OCI-LY7 (cell line): ENCODE measurements around the gene RFC3. TPM values are rescaled to one million over a fixed set of nuclear protein-coding genes. Genes with fewer than 3 reads are reported as not detected.

Source experiments
- small RNA-seq: library from RNA; depleted of rRNA; stranded (forward); fragments of <200 nt; gene quantifications from one replicate; pipeline ENCODE3, GENCODE V24; 2014
- total RNA-seq, 2 experiments: library from RNA; depleted of rRNA in 1 of 2; stranded (reverse); fragments of >200 nt in 1 of 2; shearing (Covaris generic) in 1 of 2; gene quantifications; 2 replicates each; pipeline ENCODE4 v1.2.3, GENCODE V29; 2014 to 2022

RFC3 gene
- total RNA-seq, 2 experiments from 2014 or later, result 108 to 118 TPM

Small RNA genes lying within 50 kb of the gene (small RNA-seq; reads per million reads assigned to genes)
- gene RNU5A-4P, result 8.3 reads per million, percentile 95 among the genes with 10 or more reads in this experiment
